ENCODE data around the gene RAD17.
"Not testable (repeated sequence)": the region's sequence is repeated elsewhere in the genome, so short reads cannot be mapped to it uniquely, and the experiment has no call there.

Gene RAD17

GRCh38 chr5:69374911-69375446 lies 5.4 kb downstream of the RAD17 start:
- DNase-seq (ENCODE audit: low read depth) = no peak

DNA sequence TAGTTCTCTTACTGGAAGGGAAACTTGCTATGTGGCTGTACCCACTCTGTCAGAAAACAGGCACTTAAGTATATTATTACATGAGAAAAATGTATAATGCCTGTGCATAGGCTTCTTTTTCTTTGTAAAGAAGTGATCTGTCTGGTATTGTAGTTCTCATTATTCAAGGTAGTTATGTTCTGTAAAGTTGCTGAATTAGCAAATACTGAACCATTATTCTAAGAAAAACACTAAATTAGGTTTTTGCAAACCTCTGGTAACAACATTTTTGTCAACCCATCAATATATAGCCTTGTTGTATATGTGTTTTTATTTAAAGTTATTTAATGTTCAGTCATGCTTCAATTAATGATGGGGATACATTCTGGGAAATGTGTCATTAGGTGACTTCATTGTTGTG lies 8.8 kb downstream of the RAD17 start:
- DNase-seq (ENCODE audit: low read depth) = no peak

GRCh38 chr5:69404659-69405330 lies 35.2 kb downstream of the RAD17 start:
- DNase-seq (ENCODE audit: low read depth) = no peak

DNA sequence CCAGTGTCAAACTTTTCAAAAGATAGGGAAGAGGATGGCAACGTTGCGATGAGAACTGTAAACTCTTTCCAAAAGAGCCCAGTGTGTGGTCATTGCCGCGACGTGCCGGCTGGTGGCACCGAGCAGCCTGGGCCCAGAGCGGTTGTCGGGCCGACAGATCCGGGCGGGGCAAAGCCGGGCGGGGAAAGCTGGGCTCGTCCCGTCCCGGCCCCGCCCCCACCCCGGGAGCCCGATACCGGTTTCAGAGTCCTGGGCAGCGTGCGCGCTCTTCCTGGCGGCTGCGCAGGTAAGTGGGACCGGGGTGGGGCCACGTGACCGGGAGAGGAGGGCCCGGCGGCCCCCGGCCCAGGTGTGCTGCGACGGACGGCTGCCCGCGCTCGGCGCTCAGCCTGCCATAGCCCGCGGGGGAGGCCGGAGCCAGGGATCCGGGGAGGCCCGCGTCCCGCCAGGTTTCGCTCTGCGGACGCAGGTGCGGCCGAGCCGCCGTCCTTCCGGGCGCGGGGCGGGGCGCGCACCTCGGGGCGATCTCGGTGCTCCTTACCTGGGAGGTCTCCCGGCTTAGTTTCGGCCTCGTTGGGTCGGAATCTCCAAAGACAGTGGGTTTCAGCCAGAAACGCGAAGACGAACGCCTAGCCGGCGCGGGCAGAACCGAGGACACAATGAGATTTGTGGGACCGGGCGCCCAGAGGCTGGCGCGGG lies 45.4 kb downstream of the RAD17 start, which contains the start of gene MARVELD2:
Gene MARVELD2, plus strand, starts transcription at position 232 of the 699 bp plus-strand sequence. CDS start 4,270 bp downstream, outside the sequence.
- DNase-seq (ENCODE audit: low read depth) = peak; percentile 11

DNA sequence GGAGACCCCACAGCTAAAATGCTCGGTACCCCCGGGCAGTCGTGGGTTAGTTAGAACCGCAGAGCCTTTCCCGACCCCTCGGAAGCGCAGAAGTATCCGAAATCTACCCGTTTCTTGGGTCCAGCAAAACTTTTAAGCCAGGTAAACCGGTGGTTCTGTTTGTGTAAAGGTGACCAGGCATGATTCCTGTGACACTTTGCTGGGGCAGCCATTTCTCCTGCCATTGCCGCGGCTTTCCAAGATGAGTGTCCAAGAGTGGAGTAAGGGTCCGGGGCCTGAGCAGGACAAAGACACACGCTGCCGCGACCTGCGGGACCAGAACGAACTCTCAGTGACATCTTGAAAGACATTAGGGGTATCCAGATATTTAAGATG lies 46.0 kb downstream of the RAD17 start:
- DNase-seq (ENCODE audit: low read depth) = no peak

DNA sequence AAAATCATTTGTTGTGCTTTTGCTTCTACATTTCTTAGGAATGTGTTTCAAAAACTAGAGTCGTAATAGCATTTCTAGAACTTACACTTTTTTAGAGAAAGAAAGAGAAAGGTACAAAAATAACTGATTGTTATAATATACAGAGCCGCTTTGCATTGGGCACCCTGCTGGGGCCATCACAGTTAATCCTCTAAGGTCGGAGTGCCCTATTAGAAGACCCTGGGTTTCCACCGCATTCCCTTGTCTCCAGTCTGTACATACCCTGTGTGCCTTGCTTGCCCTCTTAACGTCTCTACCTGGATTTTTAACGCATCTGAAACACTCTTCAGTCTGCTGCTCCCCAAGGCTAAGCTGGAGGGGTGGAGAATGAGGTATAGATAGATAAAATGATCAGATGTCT lies 46.6 kb downstream of the RAD17 start:
- DNase-seq (ENCODE audit: low read depth) = no peak

- DNase-seq (ENCODE audit: low read depth) = no peak
Observed at GRCh38 chr5:69416699-69417098, 47.1 kb downstream of the RAD17 start.

GRCh38 chr5:69418554-69418953 lies 48.9 kb downstream of the RAD17 start:
- no peak for DNase-seq (ENCODE audit: low read depth)

DNA sequence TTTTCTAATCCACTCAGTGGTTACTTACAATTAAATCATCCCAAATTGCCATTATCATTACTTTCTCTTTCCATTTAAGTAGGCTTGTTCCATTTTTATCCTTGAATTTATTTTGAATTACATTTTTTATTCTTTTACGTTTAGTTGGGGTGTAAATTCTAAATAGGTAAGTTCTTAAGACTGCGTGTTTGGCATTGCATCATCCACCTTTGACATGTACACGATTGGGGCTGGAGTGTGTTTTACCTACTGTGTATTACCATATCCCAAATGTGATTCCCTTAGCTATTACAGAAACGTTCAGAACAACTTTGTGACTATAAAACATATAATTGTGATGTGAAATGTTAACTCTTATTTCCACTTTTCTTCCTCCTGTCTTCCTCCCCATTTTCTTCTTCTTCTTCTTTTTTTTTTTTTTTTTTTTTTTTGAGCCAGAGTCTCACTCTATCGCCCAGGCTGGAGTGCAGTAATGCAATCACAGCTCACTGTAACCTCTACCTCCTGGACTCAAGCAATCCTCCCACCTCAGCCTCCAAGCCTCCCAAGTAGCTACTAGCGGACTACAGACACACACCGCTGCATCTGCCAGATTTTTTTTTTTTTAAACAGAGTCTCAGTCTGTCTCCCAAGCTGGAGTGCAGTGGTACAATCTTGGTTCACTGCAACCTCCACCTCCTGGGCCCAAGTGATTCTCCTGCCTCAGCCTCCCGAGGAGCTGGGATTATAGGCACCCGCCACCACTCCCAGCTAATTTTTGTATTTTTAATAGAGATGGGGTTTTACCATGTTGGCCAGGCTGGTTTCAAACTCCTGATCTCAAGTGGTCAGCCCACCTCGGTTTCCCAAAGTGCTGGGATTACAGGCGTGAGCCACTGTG lies 62.0 kb downstream of the RAD17 start:
- DNase-seq (ENCODE audit: low read depth) = no peak

DNA sequence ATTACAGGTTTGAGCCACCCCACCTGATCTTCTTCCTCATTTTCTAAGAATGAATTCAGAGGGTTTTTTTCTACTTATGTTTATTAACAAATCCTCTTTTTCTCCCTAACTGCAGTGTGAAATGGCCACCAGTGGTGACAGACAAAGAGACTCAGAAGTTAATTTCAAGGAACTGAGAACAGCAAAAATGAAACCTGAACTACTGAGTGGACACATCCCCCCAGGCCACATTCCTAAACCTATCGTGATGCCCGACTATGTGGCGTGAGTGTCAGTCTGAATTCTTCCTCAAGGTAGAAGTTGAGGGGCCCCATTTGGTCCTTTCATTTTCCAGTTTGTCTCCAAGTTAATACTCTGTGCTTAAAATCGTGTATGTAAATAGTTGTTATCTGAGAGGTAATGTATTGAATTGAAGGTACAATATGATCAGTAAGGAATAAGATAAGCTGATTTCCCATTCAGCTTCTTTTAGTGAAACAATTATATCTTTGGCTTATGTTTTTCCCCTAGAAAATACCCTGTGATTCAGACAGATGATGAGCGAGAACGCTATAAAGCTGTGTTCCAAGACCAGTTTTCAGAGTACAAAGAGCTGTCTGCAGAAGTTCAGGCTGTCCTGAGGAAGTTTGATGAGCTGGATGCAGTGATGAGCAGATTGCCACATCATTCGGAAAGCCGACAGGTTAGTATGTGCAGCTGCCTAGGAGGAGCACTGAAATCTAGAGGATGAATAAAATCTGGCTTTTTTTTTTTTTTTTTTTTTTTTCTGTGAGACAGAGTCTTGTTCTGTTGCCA lies 63.0 kb downstream of the RAD17 start:
- no peak for DNase-seq (ENCODE audit: low read depth)

GRCh38 chr5:69435276-69435884 lies 65.8 kb downstream of the RAD17 start:
- DNase-seq (ENCODE audit: low read depth) = not testable (repeated sequence)

- DNase-seq (ENCODE audit: low read depth) = no peak
Observed at GRCh38 chr5:69444127-69444754, 74.6 kb downstream of the RAD17 start.

- no peak for DNase-seq (ENCODE audit: low read depth)
Observed at GRCh38 chr5:69449511-69449910, 79.9 kb downstream of the RAD17 start.

DNA sequence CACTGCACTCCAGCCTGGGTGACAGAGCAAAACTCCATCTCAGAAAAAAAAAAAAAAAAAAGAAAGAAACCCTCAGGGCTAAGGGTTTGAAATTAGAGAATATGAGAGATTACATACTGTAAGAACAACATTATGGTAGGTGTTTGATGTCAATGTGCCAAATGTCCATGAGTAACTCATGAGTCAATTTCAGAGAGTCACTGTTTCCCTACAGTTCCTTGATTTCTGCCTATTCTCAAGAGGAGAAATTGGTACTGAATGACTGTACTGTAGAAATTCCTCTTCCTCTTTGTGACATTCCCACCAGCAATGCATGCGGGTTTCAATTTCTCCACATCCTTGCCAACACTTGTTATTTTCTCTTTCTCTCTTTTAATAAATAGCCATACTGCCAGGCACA lies 80.5 kb downstream of the RAD17 start:
- no peak for DNase-seq (ENCODE audit: low read depth)

- not testable (repeated sequence) for DNase-seq (ENCODE audit: low read depth)
Observed at GRCh38 chr5:69450527-69450926, 80.9 kb downstream of the RAD17 start.

DNA sequence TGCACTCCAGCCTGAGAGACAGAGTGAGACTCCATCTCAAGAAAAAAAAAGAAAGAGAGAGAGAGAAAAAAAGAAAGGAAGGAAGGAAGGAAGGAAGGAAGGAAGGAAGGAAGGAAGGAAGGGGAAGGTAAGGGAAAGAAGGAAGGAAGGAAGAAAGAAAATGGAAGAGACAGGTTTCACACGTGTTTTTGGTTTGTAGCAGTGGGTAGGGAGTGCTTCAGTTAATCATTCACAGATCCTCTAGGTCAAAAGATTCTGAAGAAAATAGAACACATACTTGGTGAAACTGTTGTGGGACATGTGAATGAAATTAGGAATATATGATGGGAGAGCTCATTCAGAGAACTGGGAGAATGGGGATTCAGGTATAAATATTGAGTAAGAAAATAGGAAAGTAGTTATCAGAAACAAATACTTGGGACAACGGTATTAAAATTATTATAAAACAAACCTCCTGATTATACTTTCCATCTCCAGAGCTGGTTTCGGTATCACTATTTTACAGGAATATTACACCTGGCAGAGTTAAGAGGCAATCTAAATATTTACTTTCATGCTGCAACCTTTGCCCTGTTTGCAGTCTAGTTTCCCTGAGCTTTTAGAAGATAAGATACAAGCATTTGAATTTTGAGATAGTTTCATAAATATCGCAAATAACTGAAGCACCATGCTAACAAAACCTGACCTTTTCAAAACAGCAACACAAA lies 82.5 kb downstream of the RAD17 start:
- DNase-seq (ENCODE audit: low read depth) = no peak

DNA sequence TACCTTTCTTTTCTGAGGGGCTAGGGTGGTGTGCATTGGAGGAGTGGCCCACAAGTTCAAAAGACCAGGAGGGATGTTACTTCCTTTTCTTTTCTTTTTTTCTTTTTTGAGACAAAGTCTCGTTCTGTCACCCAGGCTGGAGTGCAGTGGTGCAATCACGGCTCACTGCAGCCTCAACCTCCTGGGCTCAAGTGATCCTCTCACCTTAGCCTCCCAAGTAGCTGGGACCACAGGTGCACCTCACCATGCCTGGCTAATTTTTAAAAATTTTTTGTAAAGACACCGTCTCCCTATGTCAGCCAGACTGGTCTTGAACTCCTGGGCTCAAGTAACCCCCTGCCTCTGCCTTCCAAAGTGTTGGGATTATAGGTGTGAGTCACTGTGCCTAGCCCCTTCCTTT lies 83.9 kb downstream of the RAD17 start:
- not testable (repeated sequence) for DNase-seq (ENCODE audit: low read depth)

- no peak for DNase-seq (ENCODE audit: low read depth)
Observed at GRCh38 chr5:69454460-69455249, 85.0 kb downstream of the RAD17 start.

GRCh38 chr5:69455428-69455988 lies 85.9 kb downstream of the RAD17 start:
- DNase-seq (ENCODE audit: low read depth) = not testable (repeated sequence)

Data from stimulated activated CD8-positive, alpha-beta memory T cell treated with anti-CD3 and anti-CD28 coated beads, Interleukin-15, amount 100 ng/mL, for 24 hours (primary cell).